Subcutaneous adipose tissue (tissue), 4 donors: ENCODE data around the gene SLK. TPM values are rescaled to one million over a fixed set of nuclear protein-coding genes. Genes with fewer than 3 reads are reported as not detected.

ENCODE experiments used
- total RNA-seq, 4 donors: library from RNA; depleted of rRNA; stranded (reverse); fragments of >200 nt; gene quantifications; one replicate each; pipeline ENCODE4 v1.1.0, GENCODE V29; 2016
- TF ChIP-seq, protein P1 (sequence below): fragments of 450-650 bp; IDR thresholded peaks from one replicate; pipeline ENCODE4 v1.5.1; 2016; ENCODE audit warnings: low read depth, mild to moderate bottlenecking, control low read depth, antibody characterized with exemption, moderate library complexity

Gene SLK
- total RNA-seq, 4 donors from 2014 or later: 47.4 to 73.5 (median 65.9) TPM

DNA sequence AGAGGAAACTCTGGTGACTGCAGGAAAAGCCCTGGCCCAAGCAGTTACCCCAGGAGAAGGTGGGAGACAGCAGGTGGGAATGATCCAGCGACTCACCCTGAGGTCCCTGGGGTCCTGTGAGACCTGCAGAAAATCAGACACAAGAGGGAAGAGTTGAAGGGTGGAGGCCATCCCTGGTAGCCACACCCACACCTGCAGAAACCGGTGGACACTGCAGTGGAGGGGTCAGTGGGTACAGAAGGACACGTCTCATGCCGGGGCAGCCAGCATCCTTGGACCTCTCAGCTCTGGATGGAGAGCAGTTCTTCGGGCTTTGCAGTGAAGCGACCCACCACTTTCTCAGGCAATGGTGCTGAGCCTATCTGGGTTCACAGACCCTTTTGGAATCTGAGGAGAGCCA is 79.7 kb downstream of the SLK start:
- TF ChIP-seq, protein P1, sequence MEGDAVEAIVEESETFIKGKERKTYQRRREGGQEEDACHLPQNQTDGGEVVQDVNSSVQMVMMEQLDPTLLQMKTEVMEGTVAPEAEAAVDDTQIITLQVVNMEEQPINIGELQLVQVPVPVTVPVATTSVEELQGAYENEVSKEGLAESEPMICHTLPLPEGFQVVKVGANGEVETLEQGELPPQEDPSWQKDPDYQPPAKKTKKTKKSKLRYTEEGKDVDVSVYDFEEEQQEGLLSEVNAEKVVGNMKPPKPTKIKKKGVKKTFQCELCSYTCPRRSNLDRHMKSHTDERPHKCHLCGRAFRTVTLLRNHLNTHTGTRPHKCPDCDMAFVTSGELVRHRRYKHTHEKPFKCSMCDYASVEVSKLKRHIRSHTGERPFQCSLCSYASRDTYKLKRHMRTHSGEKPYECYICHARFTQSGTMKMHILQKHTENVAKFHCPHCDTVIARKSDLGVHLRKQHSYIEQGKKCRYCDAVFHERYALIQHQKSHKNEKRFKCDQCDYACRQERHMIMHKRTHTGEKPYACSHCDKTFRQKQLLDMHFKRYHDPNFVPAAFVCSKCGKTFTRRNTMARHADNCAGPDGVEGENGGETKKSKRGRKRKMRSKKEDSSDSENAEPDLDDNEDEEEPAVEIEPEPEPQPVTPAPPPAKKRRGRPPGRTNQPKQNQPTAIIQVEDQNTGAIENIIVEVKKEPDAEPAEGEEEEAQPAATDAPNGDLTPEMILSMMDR: no peak

- TF ChIP-seq, protein P1: no peak
Measured at GRCh38 chr10:104049504-104050250, 82.7 kb downstream of the SLK start.

DNA sequence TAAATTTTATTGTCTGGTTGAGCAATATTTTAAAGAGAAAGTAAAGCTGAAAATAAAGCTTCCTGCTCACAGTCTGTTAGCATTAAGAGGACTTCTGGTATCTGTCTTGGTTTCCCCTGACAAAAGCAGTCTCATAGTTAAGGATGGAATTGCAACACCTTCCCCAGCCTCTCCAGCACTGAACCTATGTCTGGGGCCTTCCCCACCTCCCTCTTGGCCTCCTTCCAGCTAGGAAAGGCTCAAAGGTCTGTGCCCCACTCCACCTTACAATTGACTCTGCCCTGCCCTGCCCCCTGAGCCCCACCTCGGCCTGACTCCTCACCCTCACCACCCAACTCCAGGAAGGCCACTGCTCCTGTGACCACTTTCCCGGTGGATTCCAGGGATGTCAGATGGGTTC is 85.5 kb downstream of the SLK start:
- TF ChIP-seq, protein P1: no peak

DNA sequence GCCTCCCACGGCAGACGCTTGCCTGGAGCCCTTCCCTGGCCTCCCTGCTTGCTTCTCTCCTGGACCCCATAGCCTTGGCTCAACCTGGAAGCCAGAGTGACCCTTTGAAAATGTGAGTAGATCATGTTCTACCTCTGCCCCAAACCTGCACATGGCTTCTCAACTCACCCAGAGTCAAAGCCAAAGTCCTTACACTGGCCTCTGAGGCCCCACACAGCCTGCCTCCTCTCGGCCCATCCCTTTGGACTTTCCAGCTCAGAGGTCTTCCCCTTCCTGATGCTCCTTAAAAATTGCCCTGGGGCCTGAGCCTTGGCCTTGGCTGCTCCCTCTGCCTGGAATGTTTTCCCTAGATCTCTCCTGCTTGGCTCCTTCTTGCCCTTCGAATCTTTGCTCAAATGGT is 86.3 kb downstream of the SLK start:
- TF ChIP-seq, protein P1: no peak

DNA sequence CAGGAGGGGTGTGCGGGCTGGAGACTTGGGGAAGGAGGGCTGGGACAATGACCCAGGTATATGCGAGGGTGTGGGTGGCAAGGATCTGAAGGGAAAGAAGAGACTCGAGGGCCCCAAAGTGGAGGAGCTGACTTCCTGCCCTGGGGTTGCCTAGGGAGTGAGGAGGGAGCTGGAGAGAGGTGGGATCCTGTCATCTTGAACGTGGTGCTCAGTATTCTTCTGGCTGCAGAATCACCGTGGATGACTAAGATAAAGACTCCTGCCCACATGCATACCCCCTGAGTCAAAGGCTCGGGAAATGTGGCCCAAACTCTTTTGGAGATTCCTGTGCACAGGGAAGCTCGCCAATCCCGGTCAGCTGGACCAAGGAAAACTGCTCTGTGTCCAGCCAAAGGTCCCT is 87.5 kb downstream of the SLK start:
- TF ChIP-seq, protein P1: no peak

GRCh38 chr10:104056619-104057273 is 89.8 kb downstream of the SLK start:
- TF ChIP-seq, protein P1: no peak

DNA sequence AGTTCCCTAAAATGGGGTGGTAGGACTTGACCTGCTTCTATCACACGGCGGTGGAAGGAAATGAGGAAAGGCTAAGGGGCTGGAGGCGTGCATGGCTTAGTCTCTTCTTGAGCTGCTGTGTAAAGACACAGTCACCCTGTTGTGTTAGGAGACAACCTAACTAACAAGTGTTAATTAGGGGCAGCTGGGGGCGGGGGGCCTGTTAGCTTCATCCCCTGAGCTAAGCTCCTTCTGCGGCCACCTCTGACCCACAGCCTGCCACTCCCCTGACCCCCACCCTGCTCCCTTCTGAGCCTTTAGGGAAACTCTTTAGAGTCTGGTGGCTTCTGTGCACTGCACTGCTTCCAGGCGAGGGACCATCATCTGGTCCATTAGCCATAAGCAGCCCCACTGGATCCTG is 90.8 kb downstream of the SLK start:
- TF ChIP-seq, protein P1: no peak
